Esophagus squamous epithelium (tissue), 4 donors: ENCODE data around the gene MAGEA12.
"Not testable (repeated sequence)": the region's sequence is repeated elsewhere in the genome, so short reads cannot be mapped to it uniquely, and the experiment has no call there.

ENCODE experiments used
- POLR2A ChIP-seq, 4 donors: fragments of 450-650 bp; IDR thresholded peaks; one replicate each; pipeline ENCODE4 v1.6.1; 2017; ENCODE audit warnings: antibody characterized with exemption in 4 of 4, mild to moderate bottlenecking in 4 of 4, moderate library complexity in 3 of 4
- TF ChIP-seq, protein P1 (sequence below), 6 experiments: fragments of 450-650 bp in 4 of 6; fragments of 200-600 bp in 2 of 6; sonication (generic) in 2 of 6; IDR thresholded peaks; one replicate each; pipeline ENCODE4 v1.5.1; 2016 to 2019; ENCODE audit warnings: antibody characterized with exemption in 6 of 6, mild to moderate bottlenecking in 4 of 6, moderate library complexity in 4 of 6

DNA sequence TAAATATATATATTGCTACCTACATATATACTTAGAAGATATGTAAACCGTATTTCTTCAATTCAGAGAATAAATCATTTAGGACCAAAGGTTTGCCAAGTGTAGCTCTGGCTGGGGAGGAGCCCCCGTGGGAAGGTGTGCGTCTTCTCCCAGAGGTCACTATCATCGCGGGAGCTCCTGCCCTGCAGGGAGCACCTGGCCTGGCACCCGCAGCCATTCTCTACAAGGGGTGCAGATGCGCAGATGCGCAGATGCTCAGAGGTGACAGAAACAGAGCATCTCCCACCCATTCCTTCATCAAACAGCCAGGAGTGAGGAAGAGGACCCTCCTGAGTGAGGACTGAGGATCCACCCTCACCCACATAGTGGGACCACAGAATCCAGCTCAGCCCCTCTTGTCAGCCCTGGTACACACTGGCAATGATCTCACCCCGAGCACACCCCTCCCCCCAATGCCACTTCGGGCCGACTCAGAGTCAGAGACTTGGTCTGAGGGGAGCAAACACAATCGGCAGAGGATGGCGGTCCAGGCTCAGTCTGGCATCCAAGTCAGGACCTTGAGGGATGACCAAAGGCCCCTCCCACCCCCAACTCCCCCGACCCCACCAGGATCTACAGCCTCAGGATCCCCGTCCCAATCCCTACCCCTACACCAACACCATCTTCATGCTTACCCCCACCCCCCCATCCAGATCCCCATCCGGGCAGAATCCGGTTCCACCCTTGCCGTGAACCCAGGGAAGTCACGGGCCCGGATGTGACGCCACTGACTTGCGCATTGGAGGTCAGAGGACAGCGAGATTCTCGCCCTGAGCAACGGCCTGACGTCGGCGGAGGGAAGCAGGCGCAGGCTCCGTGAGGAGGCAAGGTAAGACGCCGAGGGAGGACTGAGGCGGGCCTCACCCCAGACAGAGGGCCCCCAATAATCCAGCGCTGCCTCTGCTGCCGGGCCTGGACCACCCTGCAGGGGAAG lies 19.5 kb upstream of the MAGEA12 start, which contains the start of gene MAGEA2B:
- TF ChIP-seq, protein P1, sequence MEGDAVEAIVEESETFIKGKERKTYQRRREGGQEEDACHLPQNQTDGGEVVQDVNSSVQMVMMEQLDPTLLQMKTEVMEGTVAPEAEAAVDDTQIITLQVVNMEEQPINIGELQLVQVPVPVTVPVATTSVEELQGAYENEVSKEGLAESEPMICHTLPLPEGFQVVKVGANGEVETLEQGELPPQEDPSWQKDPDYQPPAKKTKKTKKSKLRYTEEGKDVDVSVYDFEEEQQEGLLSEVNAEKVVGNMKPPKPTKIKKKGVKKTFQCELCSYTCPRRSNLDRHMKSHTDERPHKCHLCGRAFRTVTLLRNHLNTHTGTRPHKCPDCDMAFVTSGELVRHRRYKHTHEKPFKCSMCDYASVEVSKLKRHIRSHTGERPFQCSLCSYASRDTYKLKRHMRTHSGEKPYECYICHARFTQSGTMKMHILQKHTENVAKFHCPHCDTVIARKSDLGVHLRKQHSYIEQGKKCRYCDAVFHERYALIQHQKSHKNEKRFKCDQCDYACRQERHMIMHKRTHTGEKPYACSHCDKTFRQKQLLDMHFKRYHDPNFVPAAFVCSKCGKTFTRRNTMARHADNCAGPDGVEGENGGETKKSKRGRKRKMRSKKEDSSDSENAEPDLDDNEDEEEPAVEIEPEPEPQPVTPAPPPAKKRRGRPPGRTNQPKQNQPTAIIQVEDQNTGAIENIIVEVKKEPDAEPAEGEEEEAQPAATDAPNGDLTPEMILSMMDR (IDR thresholded peaks at IDR 0.05), result not testable (repeated sequence)
- TF ChIP-seq POLR2A (IDR thresholded peaks at IDR 0.05), result not testable (repeated sequence)
